Brain microvascular endothelial cell (primary cell): ENCODE data around the gene SLC46A3.
A peak's percentile ranks its signal among the peaks of the same experiment; 100 is the strongest.
"Not testable (repeated sequence)": the region's sequence is repeated elsewhere in the genome, so short reads cannot be mapped to it uniquely, and the experiment has no call there.

ENCODE experiments used
- DNase-seq: peaks from one replicate; pipeline ENCODE4 v3.0.0-alpha.2; 2020
- H3K27ac ChIP-seq: fragments of 250-450 bp; sonication (Bioruptor Pico); 2 replicates; pipeline ENCODE4 v1.5.1; 2020; ENCODE audit warnings: mild to moderate bottlenecking, moderate library complexity
- H3K27me3 ChIP-seq: fragments of 250-450 bp; sonication (Bioruptor Pico); replicated peaks from 2 replicates; pipeline ENCODE4 v1.5.1; 2020; ENCODE audit warnings: mild to moderate bottlenecking
- H3K36me3 ChIP-seq: fragments of 250-450 bp; sonication (Bioruptor Pico); replicated peaks from 2 replicates; pipeline ENCODE4 v1.5.1; 2020; ENCODE audit warnings: mild to moderate bottlenecking
- H3K4me3 ChIP-seq: 2 replicates; pipeline ENCODE4 v1.5.1; 2011; ENCODE audit warnings: low read depth, mild to moderate bottlenecking, control low read depth, low read length, moderate library complexity
- in situ Hi-C: cut with HindIII; loops from 2 replicates; pipeline ENCODE4 v1.10.0; 2017; ENCODE audit warnings: low sequenced_read_pairs, low pct_ligation_motif_present
- TF ChIP-seq, protein P1 (sequence below): IDR thresholded peaks from 2 replicates; pipeline ENCODE4 v1.5.1; 2011; ENCODE audit warnings: low read depth, mild to moderate bottlenecking, moderate library complexity, low read length, control low read depth, inconsistent platforms; ENCODE audit errors: missing control alignments

The SLC46A3 gene

DNA sequence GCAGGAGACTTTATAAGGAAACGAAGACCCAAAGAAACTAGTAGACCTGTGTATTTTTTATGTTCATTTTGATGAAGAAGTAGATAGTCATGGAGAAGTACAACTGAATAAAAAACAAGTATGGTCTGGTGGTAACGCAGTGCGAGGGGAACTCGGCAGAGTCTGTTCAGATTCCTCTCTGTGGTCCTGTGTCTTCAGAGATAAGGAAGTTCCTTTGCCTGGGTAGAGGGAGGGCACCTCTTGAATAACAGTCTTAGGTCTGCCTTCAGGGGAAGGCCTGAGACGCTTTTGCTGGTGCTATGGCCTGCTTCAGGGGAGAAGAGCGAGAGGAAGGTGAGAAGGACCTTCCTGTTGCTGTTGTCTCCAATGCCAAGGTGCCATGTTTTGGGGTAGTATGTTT, 25.9 kb upstream of the SLC46A3 start:
- DNase-seq, result no peak
- H3K27me3 ChIP-seq, result no peaks in the 10 kb centered on the region
- no peaks in the 10 kb centered on the region for H3K36me3 ChIP-seq
- TF ChIP-seq, protein P1, sequence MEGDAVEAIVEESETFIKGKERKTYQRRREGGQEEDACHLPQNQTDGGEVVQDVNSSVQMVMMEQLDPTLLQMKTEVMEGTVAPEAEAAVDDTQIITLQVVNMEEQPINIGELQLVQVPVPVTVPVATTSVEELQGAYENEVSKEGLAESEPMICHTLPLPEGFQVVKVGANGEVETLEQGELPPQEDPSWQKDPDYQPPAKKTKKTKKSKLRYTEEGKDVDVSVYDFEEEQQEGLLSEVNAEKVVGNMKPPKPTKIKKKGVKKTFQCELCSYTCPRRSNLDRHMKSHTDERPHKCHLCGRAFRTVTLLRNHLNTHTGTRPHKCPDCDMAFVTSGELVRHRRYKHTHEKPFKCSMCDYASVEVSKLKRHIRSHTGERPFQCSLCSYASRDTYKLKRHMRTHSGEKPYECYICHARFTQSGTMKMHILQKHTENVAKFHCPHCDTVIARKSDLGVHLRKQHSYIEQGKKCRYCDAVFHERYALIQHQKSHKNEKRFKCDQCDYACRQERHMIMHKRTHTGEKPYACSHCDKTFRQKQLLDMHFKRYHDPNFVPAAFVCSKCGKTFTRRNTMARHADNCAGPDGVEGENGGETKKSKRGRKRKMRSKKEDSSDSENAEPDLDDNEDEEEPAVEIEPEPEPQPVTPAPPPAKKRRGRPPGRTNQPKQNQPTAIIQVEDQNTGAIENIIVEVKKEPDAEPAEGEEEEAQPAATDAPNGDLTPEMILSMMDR, result no peak
- peak overlapping the region; percentile 56 for H3K27ac ChIP-seq
- H3K4me3 ChIP-seq, result no peak overlapping the region
- in situ Hi-C loops, result no loop called here

GRCh38 chr13:28744091-28744536, 25.3 kb upstream of the SLC46A3 start:
- in situ Hi-C loops, result no loop called here
- no peaks in the 10 kb centered on the region for H3K36me3 ChIP-seq
- peak; percentile 80 for DNase-seq
- H3K27me3 ChIP-seq, result no peaks in the 10 kb centered on the region
- TF ChIP-seq, protein P1, result no peak
- peak overlapping the region; percentile 56 for H3K27ac ChIP-seq
- no peak overlapping the region for H3K4me3 ChIP-seq

- H3K4me3 ChIP-seq, result no peak overlapping the region
- H3K36me3 ChIP-seq, result no peaks in the 10 kb centered on the region
- TF ChIP-seq, protein P1, result peak; percentile 10
- H3K27me3 ChIP-seq, result no peaks in the 10 kb centered on the region
- peak overlapping the region; percentile 56 for H3K27ac ChIP-seq
- in situ Hi-C loops, result no loop called here
- DNase-seq, result no peak
Measured at GRCh38 chr13:28743499-28744083, 24.8 kb upstream of the SLC46A3 start.

DNA sequence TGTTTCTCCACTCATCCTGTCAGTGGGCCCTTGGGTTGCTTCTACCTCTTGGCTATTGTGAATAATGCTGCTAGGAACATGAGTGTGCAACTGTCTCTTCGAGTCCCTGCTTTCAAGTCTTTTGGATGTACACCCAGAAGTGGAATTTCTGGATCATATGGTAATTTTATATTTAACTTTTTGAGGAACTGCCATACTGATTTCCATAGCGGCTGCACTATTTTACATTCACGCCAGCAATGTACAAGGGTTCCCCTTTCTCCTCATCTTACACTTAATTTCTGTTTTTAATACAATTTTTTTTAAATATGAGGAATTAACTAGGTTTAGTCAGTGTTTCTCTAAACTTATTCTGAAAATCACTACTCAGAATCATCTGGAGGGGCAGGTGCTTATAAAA, 24.2 kb upstream of the SLC46A3 start:
- no peak for DNase-seq
- H3K4me3 ChIP-seq, result no peak overlapping the region
- in situ Hi-C loops, result no loop called here
- H3K27me3 ChIP-seq, result no peaks in the 10 kb centered on the region
- H3K27ac ChIP-seq, result no peak overlapping the region
- TF ChIP-seq, protein P1, result no peak
- H3K36me3 ChIP-seq, result no peaks in the 10 kb centered on the region

GRCh38 chr13:28742445-28742844, 23.7 kb upstream of the SLC46A3 start:
- in situ Hi-C loops, result not testable (repeated sequence)

DNA sequence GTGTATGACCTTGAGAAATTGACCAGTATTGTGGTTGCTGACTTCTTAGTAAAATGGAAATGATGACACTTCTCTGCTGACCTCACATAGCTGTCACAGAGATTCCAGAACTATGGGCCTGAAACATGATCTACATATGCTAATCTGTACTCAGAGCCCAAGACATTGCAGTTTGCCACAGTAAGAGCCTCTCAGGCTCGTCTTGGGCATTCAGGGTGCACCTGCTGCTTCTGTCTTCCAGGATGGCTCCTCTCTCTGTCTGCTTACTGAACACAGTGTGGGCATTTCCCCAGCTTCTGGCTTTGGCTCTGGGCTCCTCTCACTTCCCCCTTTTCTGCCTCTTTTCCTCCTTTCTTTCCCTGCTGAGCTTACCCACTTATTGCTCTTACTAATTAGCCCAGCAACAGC, 22.3 kb upstream of the SLC46A3 start:
- peak; percentile 48 for DNase-seq
- TF ChIP-seq, protein P1, result no peak
- in situ Hi-C loops, result no loop called here
- Histone ChIP-seq H3K4me3 (no peak overlapping the region), H3K27me3 (no peaks in the 10 kb centered on the region), H3K36me3 (no peaks in the 10 kb centered on the region), H3K27ac (no peak overlapping the region)

More at GRCh38 chr13:28742445-28742844, 23.7 kb upstream of the SLC46A3 start:
- not testable (repeated sequence) for H3K27ac ChIP-seq, H3K4me3 ChIP-seq, H3K27me3 ChIP-seq, H3K36me3 ChIP-seq, DNase-seq
